GM18505 (cell line): ENCODE results near the gene TGFBR3.

Source experiments
- ATAC-seq: cut with Tn5 transposase; IDR thresholded peaks from one replicate; pipeline ENCODE4 v1.9.1; 2021; ENCODE audit not compliant: unreplicated experiment
- POLR2A ChIP-seq: IDR thresholded peaks from 4 replicates; pipeline ENCODE4 v1.6.1; 2011; ENCODE audit warnings: borderline replicate concordance; ENCODE audit not compliant: insufficient read depth, insufficient read length; ENCODE audit errors: extremely low read depth

Gene TGFBR3

GRCh38 chr1:91776068-91776794, 109.7 kb downstream of the TGFBR3 start:
- no peak for TF ChIP-seq POLR2A
- no peak for ATAC-seq

GRCh38 chr1:91775227-91775626, 110.7 kb downstream of the TGFBR3 start:
- ATAC-seq: no peak
- TF ChIP-seq POLR2A: no peak

GRCh38 chr1:91774520-91775203, 111.3 kb downstream of the TGFBR3 start:
- ATAC-seq: no peak
- TF ChIP-seq POLR2A: no peak

GRCh38 chr1:91771717-91772116, 114.2 kb downstream of the TGFBR3 start:
- ATAC-seq: no peak
- TF ChIP-seq POLR2A: no peak

GRCh38 chr1:91770667-91771268, 115.2 kb downstream of the TGFBR3 start:
- no peak for TF ChIP-seq POLR2A
- ATAC-seq: no peak

- ATAC-seq: no peak
- TF ChIP-seq POLR2A: no peak
Measured at GRCh38 chr1:91769742-91770141, 116.2 kb downstream of the TGFBR3 start.

GRCh38 chr1:91768786-91769725, 116.9 kb downstream of the TGFBR3 start:
- TF ChIP-seq POLR2A: no peak
- ATAC-seq: no peak

- ATAC-seq: no peak
- no peak for TF ChIP-seq POLR2A
Measured at GRCh38 chr1:91768120-91768519, 117.8 kb downstream of the TGFBR3 start.

- no peak for ATAC-seq
- TF ChIP-seq POLR2A: no peak
Measured at GRCh38 chr1:91766883-91767282, 119.1 kb downstream of the TGFBR3 start.

GRCh38 chr1:91765880-91766443, 120.0 kb downstream of the TGFBR3 start:
- TF ChIP-seq POLR2A: no peak
- no peak for ATAC-seq

- TF ChIP-seq POLR2A: no peak
- no peak for ATAC-seq
Measured at GRCh38 chr1:91765293-91765692, 120.7 kb downstream of the TGFBR3 start.

GRCh38 chr1:91764471-91765115, 121.4 kb downstream of the TGFBR3 start:
- no peak for ATAC-seq

More at GRCh38 chr1:91764471-91765115, 121.4 kb downstream of the TGFBR3 start:
- no peak for TF ChIP-seq POLR2A
